LNCAP (cell line): ENCODE results near the gene SLC24A3.

Source experiments
- TF ChIP-seq, protein P1 (sequence below): fragments of 450-650 bp; IDR thresholded peaks from 2 replicates; pipeline ENCODE4 v1.5.1; 2017; ENCODE audit warnings: mild to moderate bottlenecking

Gene SLC24A3

DNA sequence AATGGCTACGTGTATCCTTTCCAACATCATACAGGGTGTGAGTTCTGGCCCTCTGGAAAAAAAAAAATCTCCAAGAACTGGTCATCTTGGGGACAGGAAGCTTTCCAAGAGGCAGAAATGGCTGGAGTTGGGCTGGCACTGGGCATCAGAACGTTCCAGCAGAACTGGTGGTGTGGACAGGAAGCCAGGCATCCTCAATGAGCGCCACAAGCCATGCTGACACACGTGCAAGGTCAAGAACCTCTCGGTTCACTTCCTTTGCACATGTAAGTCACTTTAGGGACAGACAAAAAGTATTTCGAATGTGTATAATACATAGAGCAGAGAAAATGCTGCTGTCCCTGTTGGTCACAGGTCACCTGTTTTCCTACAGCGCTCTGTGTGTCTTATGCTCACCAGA, 518.3 kb downstream of the SLC24A3 start:
- TF ChIP-seq, protein P1, sequence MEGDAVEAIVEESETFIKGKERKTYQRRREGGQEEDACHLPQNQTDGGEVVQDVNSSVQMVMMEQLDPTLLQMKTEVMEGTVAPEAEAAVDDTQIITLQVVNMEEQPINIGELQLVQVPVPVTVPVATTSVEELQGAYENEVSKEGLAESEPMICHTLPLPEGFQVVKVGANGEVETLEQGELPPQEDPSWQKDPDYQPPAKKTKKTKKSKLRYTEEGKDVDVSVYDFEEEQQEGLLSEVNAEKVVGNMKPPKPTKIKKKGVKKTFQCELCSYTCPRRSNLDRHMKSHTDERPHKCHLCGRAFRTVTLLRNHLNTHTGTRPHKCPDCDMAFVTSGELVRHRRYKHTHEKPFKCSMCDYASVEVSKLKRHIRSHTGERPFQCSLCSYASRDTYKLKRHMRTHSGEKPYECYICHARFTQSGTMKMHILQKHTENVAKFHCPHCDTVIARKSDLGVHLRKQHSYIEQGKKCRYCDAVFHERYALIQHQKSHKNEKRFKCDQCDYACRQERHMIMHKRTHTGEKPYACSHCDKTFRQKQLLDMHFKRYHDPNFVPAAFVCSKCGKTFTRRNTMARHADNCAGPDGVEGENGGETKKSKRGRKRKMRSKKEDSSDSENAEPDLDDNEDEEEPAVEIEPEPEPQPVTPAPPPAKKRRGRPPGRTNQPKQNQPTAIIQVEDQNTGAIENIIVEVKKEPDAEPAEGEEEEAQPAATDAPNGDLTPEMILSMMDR: no peak

DNA sequence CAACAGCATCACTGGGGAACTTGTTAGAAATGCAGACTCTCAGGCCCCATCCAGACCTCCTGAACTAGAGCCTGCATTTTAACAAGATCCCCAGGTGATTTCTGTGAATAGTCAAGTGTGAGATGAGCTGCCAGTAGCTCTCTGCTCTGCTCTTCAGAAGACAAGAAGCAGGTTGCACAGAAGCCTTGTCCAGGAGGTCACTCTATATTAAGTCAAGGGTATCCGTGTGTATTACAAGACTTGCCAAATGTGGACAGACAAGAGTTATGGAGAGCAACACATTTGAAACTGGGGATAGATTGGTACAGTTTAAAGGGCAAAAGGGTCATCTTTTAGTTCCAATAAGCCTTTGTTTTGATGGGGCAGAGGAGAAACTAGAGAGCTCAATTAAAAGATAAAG, 522.4 kb downstream of the SLC24A3 start:
- TF ChIP-seq, protein P1: no peak

DNA sequence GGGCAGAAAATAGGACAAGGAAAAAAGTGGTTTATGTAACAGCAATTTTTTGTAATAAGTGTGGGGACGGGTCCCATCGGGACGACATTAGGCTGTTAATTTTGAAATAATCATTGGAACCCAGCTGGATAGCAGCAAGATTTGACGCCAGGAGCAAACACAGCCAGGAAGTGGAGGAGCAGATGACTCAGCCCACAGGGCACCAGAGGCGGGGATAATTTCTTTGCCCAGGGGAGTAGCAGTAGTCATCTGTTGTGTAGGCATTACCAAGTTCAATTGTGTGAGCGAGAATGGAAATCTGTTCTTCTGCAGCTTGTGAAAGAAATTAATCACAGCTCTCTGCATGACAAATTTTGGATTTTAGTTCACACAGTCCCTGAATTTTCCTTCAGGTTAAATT, 523.0 kb downstream of the SLC24A3 start:
- TF ChIP-seq, protein P1: no peak

DNA sequence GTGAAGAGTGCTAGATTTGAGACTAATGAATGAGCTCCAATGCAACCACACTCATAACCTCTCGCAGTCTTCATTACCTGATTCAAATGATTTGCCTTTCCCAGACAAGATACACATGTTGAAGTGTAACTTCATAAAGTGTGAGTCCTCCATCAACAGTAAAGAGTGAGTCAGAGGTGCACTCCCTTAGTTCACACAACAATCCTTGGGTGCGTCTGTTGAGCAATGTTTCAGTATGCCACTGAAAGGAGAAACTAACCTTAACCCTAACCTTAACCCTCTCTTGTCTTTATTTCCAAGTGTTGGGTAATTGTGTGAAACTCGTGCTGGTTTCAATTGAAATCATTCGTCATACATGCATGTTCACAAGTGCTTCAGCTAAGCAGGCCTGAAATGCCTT, 524.6 kb downstream of the SLC24A3 start:
- TF ChIP-seq, protein P1: no peak

DNA sequence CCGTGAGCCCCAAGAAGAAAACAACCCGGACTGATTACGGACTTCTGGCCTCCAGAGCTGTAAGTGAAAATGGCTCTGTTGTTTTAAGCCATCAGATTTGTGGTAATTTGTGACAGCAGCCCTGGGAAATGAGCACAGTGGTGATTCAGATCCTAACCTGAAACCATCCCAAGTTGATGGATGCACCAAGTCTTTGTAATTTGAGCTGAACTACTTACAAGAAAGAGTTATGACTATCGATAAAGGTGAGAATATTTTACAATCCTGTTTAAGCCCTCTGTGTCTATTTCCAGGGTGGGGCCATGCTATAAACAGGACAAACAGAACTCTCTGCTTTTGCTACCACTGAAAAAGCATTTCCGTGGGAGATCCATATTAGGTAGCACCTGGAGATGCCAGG, 526.5 kb downstream of the SLC24A3 start:
- TF ChIP-seq, protein P1: no peak

DNA sequence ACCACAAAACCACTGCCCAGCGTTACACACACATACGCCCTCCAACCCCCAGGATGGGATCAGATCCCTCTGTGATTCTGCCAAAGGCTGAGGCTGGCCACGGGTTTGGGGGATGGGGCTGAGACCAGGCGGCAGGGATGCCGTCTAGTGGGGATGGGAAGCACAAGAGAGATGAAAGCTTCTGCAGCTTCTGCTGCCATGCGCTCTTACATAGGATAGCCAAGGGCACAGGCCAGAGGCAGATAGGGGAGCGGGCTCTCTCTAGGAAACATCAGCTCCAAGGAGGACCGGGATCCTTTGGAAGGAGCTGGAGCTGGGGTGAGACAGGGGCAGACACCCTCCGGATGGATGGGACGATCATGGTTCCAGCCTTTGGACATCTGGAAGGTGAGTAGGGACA, 526.9 kb downstream of the SLC24A3 start:
- TF ChIP-seq, protein P1: no peak

DNA sequence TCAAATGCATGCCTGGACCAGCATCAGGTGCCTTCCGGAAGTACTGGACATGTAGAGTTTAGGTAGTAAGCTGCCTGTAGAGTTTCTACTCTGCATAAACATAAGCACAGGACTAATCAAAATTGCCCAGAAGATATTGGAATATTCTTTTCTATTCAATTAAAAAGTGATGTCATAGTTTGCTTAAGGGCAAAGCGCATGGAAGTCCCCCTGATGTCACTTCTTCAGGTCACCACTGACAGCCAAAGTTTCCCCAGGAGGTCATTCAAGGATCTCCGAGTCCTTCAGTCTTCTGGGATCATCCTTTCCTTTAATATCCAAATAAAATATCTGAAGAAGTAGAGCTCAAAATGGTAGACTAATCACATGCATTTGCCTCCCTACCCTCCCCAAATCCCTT, 528.1 kb downstream of the SLC24A3 start:
- TF ChIP-seq, protein P1: no peak

DNA sequence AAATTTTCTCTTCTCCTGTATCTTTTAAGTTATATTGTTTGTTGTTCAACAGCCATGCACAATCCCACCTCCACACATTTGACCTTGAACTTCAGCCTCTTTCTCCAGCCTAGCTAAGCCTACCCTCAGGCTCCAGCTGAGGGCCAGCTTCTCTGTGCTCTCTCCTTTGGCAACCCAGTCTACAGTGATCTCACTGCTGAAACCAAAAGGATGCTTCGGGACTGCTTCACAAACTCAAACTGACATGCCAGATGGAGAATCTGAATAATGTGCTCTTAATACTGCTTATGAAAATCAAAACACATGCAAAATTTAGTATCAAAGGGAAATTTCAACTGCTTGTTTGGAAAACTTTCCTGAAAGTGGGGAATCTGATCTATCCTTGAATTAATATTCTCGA, 529.5 kb downstream of the SLC24A3 start:
- TF ChIP-seq, protein P1: no peak
